ENCODE results near the gene STX16. TPM values are rescaled to one million over a fixed set of nuclear protein-coding genes. Genes with fewer than 3 reads are reported as not detected.
"Not testable (repeated sequence)": the region's sequence is repeated elsewhere in the genome, so short reads cannot be mapped to it uniquely, and the experiment has no call there.

The STX16 gene
- total RNA-seq, 1 donor from 2014 or later = 78.8 TPM

DNA sequence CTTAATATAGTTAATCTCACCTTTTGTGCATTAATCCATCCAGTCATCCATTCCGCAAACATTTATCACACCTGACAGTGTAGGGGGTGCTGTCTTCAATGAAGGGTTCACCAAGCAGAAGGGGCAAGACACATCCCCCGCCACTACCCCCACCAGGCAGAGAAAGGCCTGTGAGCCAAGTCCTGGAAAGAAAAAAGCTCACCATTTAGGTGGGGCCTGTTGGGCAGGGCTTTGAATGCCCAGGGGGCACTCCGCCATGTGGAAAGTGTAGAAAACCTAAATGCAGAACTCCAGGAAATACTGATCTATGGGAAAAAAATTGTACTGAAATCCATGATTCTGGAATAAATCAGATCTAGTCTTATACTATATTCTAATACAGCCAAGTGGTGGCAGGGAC lies 4.8 kb upstream of the STX16 start:
- Mint-ChIP-seq H3K9me3 (ENCODE audit: low read depth) (no peaks in the 10 kb centered on the region), H3K4me1 (ENCODE audit: low read depth) (peaks cover 5% of the 10 kb centered on the region), H3K36me3 (ENCODE audit: insufficient read depth) (no peaks in the 10 kb centered on the region), H3K27me3 (peaks cover 20% of the 10 kb centered on the region), H3K27ac (no peak overlapping the region), H3K4me3 (ENCODE audit: low read depth) (no peak overlapping the region)
- no peak for DNase-seq (ENCODE audit: low spot score, unreplicated experiment)
- TF ChIP-seq CTCF (IDR thresholded peaks at IDR 0.05; ENCODE audit: unreplicated experiment) = no peak

GRCh38 chr20:58646703-58647102 lies 4.4 kb upstream of the STX16 start:
- no peak overlapping the region for H3K27ac Mint-ChIP-seq
- no peak for DNase-seq (ENCODE audit: low spot score, unreplicated experiment)
- H3K27me3 Mint-ChIP-seq = peaks cover 20% of the 10 kb centered on the region
- H3K36me3 Mint-ChIP-seq (ENCODE audit: insufficient read depth) = no peaks in the 10 kb centered on the region
- TF ChIP-seq CTCF (IDR thresholded peaks at IDR 0.05; ENCODE audit: unreplicated experiment) = no peak
- no peak overlapping the region for H3K4me3 Mint-ChIP-seq (ENCODE audit: low read depth)
- peaks cover 7% of the 10 kb centered on the region for H3K4me1 Mint-ChIP-seq (ENCODE audit: low read depth)
- H3K9me3 Mint-ChIP-seq (ENCODE audit: low read depth) = no peaks in the 10 kb centered on the region

DNA sequence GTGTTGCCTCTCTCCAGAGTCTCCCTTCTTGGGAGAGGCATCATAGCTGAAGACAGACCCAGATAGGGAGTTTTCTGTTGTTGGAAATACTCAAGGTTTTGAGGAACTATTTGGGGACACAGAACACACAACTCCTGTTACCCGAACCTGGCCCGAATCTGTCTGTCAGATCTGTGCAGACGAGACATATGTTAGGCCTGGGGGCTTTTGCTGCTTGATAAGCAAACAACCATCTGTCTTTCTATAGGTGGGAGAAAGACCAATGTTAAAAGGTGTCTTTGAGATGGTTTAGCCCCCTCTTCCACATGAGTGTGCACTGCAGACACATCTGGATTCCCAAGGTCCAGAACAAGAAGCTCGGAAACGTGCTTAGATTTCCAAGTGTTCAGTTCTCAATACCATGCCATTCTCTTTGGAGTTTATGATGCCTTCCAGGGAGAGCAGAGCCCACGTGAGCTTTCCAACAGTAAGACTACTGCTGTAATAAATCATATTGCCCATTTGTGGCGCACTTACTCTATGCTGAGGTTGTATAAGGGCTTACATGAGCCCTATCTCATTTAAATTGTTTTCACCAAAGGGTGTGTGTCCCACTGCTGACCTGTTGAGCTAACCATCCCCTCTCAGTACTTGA lies 3.8 kb upstream of the STX16 start:
- no peak for DNase-seq (ENCODE audit: low spot score, unreplicated experiment)
- no peak overlapping the region for H3K27ac Mint-ChIP-seq
- peaks cover 7% of the 10 kb centered on the region for H3K4me1 Mint-ChIP-seq (ENCODE audit: low read depth)
- no peak overlapping the region for H3K4me3 Mint-ChIP-seq (ENCODE audit: low read depth)
- no peak for TF ChIP-seq CTCF (IDR thresholded peaks at IDR 0.05; ENCODE audit: unreplicated experiment)
- H3K36me3 Mint-ChIP-seq (ENCODE audit: insufficient read depth) = no peaks in the 10 kb centered on the region
- H3K9me3 Mint-ChIP-seq (ENCODE audit: low read depth) = no peaks in the 10 kb centered on the region
- H3K27me3 Mint-ChIP-seq = peaks cover 18% of the 10 kb centered on the region

DNA sequence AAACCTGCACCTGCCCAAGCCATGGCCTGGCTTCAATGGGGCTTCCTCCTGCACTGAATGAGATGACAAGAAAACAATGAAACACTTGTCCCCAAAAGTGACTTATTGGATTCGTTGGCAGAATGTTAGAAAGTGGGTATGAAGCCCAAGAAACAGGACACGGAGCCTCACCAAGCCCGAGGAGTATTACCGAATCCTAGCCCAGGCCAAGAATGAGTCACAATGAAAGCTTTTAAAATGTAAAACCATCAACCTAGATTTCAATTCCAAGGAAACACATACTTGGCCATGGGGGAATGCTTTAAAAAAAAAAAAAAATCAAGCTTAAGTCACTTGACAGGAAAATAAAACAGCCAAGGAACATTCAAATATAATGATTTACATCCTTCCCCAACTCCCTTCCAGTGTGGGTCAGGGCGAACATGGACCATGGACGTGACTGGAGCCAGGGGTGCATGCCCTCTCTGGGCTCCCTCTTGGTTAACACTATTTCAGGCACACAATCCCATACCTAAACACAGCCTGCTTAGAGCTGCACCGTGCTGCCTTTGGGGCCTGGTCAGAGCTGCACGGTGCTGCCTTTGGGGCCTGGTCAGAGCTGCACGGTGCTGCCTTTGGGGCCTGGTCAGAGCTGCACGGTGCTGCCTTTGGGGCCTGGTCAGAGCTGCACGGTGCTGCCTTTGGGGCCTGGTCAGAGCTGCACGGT lies 3.1 kb upstream of the STX16 start:
- Mint-ChIP-seq H3K9me3 (ENCODE audit: low read depth) (no peaks in the 10 kb centered on the region), H3K4me3 (ENCODE audit: low read depth) (no peak overlapping the region), H3K27me3 (peaks cover 16% of the 10 kb centered on the region), H3K4me1 (ENCODE audit: low read depth) (peaks cover 9% of the 10 kb centered on the region), H3K36me3 (ENCODE audit: insufficient read depth) (no peaks in the 10 kb centered on the region), H3K27ac (no peak overlapping the region)
- TF ChIP-seq CTCF (IDR thresholded peaks at IDR 0.05; ENCODE audit: unreplicated experiment) = no peak
- no peak for DNase-seq (ENCODE audit: low spot score, unreplicated experiment)

DNA sequence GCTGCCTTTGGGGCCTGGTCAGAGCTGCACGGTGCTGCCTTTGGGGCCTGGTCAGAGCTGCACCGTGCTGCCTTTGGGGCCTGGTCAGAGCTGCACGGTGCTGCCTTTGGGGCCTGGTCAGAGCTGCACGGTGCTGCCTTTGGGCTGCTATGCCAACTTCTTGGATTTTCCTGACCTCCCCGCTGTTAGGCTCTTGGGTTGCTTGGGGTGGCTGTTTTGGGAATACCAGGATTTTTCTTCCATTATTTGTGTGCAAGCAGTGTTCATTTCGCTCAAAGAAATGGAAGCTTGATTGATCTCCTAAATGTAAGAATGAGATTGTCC lies 2.6 kb upstream of the STX16 start:
- Mint-ChIP-seq H3K4me3 (ENCODE audit: low read depth) (peak overlapping the region; percentile 75), H3K27ac (peak overlapping the region; percentile 11), H3K4me1 (ENCODE audit: low read depth) (peaks cover 14% of the 10 kb centered on the region), H3K27me3 (peaks cover 13% of the 10 kb centered on the region)
- not testable (repeated sequence) for DNase-seq (ENCODE audit: low spot score, unreplicated experiment); H3K36me3 Mint-ChIP-seq (ENCODE audit: insufficient read depth); H3K9me3 Mint-ChIP-seq (ENCODE audit: low read depth)
